Effector CD4-positive, alpha-beta T cell (primary cell): Measurements from ENCODE around the gene ID3.

Experiments
- DNase-seq: peaks from one replicate; pipeline ENCODE4 v3.0.0-alpha.2; 2020

The ID3 gene

GRCh38 chr1:23564529-23565122, 5.3 kb upstream of the ID3 start:
- no peak for DNase-seq

GRCh38 chr1:23563755-23564374, 4.6 kb upstream of the ID3 start:
- no peak for DNase-seq

- no peak for DNase-seq
Measured at GRCh38 chr1:23563003-23563402, 3.7 kb upstream of the ID3 start.

GRCh38 chr1:23562137-23562876, 3.0 kb upstream of the ID3 start:
- DNase-seq, result peak; percentile 40

- no peak for DNase-seq
Measured at GRCh38 chr1:23561813-23562100, 2.5 kb upstream of the ID3 start.

- no peak for DNase-seq
Measured at GRCh38 chr1:23561076-23561812, 1.9 kb upstream of the ID3 start.

GRCh38 chr1:23559985-23560741, 862 bp upstream of the ID3 start:
- DNase-seq, result no peak

- no peak for DNase-seq
Measured at GRCh38 chr1:23558872-23559135, 497 bp downstream of the ID3 start.

GRCh38 chr1:23558140-23558871, 995 bp downstream of the ID3 start:
- peak; percentile 9 for DNase-seq

- no peak for DNase-seq
Measured at GRCh38 chr1:23557471-23558124, 1.7 kb downstream of the ID3 start.

GRCh38 chr1:23556635-23557470, 2.4 kb downstream of the ID3 start:
- no peak for DNase-seq

- no peak for DNase-seq
Measured at GRCh38 chr1:23555986-23556634, 3.2 kb downstream of the ID3 start.

- no peak for DNase-seq
Measured at GRCh38 chr1:23555270-23555985, 3.9 kb downstream of the ID3 start.

- peak; percentile 78 for DNase-seq
Measured at GRCh38 chr1:23554481-23555269, 4.6 kb downstream of the ID3 start.

GRCh38 chr1:23554127-23554480, 5.2 kb downstream of the ID3 start:
- DNase-seq, result no peak

- DNase-seq, result no peak
Measured at GRCh38 chr1:23553231-23554126, 5.8 kb downstream of the ID3 start.

- no peak for DNase-seq
Measured at GRCh38 chr1:23551849-23552248, 7.5 kb downstream of the ID3 start.

GRCh38 chr1:23548704-23549143, 10.6 kb downstream of the ID3 start:
- DNase-seq, result no peak
